Lower lobe of right lung (tissue), 2 donors: ENCODE data around the gene F11R. TPM values are rescaled to one million over a fixed set of nuclear protein-coding genes. Genes with fewer than 3 reads are reported as not detected.
"Not testable (repeated sequence)": the region's sequence is repeated elsewhere in the genome, so short reads cannot be mapped to it uniquely, and the experiment has no call there.

Experiments used
- ATAC-seq, 2 donors: fragments of 200-7000 bp; cut with Tn5 transposase; one replicate each; pipeline ENCODE4 v1.9.1; 2020 to 2022; ENCODE audit warnings: mild to moderate bottlenecking in 2 of 2, moderate library complexity in 2 of 2
- DNase-seq: peaks from one replicate; pipeline ENCODE4 v3.0.0-alpha.2; 2020
- H3K27ac ChIP-seq: fragments of 200-600 bp; one replicate; pipeline ENCODE4 v1.8.0; 2022
- H3K27me3 ChIP-seq: fragments of 200-600 bp; one replicate; pipeline ENCODE4 v1.8.0; 2022; ENCODE audit warnings: low read depth
- H3K36me3 ChIP-seq: fragments of 200-600 bp; one replicate; pipeline ENCODE4 v1.8.0; 2022; ENCODE audit warnings: mild to moderate bottlenecking
- H3K4me1 ChIP-seq: fragments of 200-600 bp; one replicate; pipeline ENCODE4 v1.8.0; 2022
- H3K4me3 ChIP-seq: fragments of 200-600 bp; one replicate; pipeline ENCODE4 v1.8.0; 2022; ENCODE audit warnings: mild to moderate bottlenecking
- H3K9me3 ChIP-seq: fragments of 200-600 bp; one replicate; pipeline ENCODE4 v1.8.0; 2022
- CTCF ChIP-seq: fragments of 200-600 bp; IDR thresholded peaks from one replicate; pipeline ENCODE4 v1.8.0; 2022; ENCODE audit warnings: antibody characterized with exemption, mild to moderate bottlenecking
- intact Hi-C: fragments of 100-400 bp; cut with DNase I; formaldehyde crosslinking; loops from one replicate; pipeline ENCODE4 v1.11.0; 2022
- total RNA-seq: library from RNA; stranded (reverse); fragmentation: NEBNext Ultra II Directional; extraction: Animal tissue kit (Norgen Biotek cat#: 25700); gene quantifications from one replicate; pipeline ENCODE4 v1.2.1, GENCODE V29; 2021
- donor health status: DM: no; HTN: yes; CAD: no; lungs with severe emphysema.

Gene F11R
- total RNA-seq, 1 donor from 2014 or later = 162 TPM

DNA sequence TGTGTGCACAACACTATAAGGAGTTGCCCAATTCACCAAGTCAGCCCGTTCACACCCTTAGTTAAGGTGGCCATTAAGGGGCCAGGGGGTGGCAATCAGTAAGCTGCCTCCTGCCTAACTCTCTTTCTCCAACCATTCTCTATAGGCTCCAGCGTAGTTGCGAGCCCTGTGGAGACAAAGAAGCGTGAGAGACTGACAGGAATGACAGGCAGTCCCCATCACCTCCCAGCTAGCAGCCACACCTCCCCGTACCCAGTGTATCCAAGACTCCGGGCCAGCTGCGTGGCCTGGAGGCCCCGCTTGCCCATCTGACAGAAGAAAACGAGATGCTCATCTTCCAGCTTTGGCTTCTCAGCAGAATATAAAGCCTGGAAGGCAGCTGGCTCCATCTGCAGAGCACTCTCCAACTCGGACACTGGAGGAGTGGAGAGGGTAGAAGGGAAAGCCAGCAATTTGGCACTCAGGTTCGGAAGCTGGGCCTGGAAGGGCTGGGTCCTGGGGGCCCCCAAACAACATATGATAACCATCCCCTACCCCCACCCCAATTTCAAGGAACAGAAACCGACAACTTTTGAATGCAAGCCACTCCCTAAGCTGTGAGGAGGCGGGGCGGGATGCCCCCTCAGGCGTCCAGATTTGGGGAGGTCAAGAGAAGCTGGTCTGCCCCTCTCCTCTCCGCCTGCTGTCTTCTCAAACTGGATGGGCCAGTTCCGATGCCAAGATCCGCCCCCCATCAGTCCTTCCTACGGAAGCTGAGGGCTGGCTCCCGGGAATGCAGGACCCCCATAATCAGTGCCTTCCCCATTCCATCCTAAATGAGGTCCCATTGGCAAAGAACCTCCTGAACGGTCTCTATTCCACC lies 16.9 kb upstream of the F11R start:
- Histone ChIP-seq H3K9me3 (no peaks in the 10 kb centered on the region), H3K27ac (peak overlapping the region; percentile 80), H3K27me3 (no peaks in the 10 kb centered on the region), H3K36me3 (peaks cover 43% of the 10 kb centered on the region), H3K4me1 (peaks cover 28% of the 10 kb centered on the region), H3K4me3 (peak overlapping the region; percentile 67)
- ATAC-seq (peak; percentile 36 to 65), DNase-seq (peak; percentile 60)
- intact Hi-C loops = no loop called here
- TF ChIP-seq CTCF = no peak

DNA sequence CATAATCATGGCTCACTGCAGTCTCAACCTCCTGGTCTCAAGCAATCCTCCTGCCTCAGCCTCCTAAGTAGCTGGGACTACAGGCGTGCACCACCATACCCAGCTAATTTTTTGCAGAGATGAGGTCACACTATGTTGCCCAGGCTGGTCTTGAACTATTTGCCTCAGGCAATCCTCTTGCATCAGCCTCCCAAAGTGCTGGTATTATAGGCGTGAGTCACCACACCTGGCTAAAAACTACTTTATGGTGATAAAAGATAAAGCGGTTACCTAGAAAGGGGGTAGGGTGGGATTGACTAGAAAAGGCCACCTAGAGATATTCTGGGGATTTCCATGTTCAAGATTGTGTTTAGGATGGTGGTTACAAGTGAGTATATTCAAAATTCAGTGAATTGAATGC lies 12.8 kb upstream of the F11R start:
- peaks cover 2% of the 10 kb centered on the region for H3K36me3 ChIP-seq
- DNase-seq = no peak
- no peaks in the 10 kb centered on the region for H3K27me3 ChIP-seq
- H3K4me1 ChIP-seq = peaks cover 15% of the 10 kb centered on the region
- H3K27ac ChIP-seq = no peak overlapping the region
- no peaks in the 10 kb centered on the region for H3K9me3 ChIP-seq
- no peak for ATAC-seq
- intact Hi-C loops = no loop called here
- H3K4me3 ChIP-seq = no peak overlapping the region
- no peak for TF ChIP-seq CTCF

GRCh38 chr1:161032409-161032808 lies 11.5 kb upstream of the F11R start:
- Histone ChIP-seq H3K4me1 (peaks cover 5% of the 10 kb centered on the region), H3K27ac (no peak overlapping the region), H3K9me3 (no peaks in the 10 kb centered on the region), H3K27me3 (no peaks in the 10 kb centered on the region), H3K4me3 (no peak overlapping the region), H3K36me3 (no peaks in the 10 kb centered on the region)
- ATAC-seq (peak in 1 of 2 donors; percentile 7), DNase-seq (no peak)
- no peak for TF ChIP-seq CTCF
- intact Hi-C loops = no loop called here

- intact Hi-C loops = no loop called here
- ATAC-seq (no peak), DNase-seq (no peak)
- Histone ChIP-seq H3K27me3 (no peaks in the 10 kb centered on the region), H3K4me3 (no peak overlapping the region), H3K27ac (no peak overlapping the region), H3K9me3 (no peaks in the 10 kb centered on the region), H3K36me3 (no peaks in the 10 kb centered on the region), H3K4me1 (peaks cover 5% of the 10 kb centered on the region)
- TF ChIP-seq CTCF = no peak
Observed at GRCh38 chr1:161031874-161032273, 10.9 kb upstream of the F11R start.

DNA sequence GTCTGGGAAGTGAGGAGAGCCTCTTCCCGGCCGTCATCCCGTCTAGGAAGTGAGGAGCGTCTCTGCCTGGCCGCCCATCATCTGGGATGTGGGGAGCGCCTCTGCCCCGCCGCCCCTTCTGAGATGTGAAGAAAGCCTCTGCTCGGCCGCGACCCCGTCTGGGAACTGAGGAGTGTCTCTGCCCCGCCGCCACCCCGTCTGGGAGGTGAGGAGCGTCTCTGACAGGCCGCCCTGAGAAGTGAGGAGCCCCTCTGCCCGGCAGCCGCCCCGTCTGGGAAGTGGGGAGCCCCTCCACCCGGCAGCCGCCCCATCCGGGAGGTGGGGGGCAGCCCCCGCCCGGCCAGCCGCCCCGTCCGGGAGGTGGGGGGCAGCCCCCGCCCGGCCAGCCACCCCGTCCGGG lies 8.5 kb upstream of the F11R start:
- H3K27me3 ChIP-seq, H3K36me3 ChIP-seq, H3K4me3 ChIP-seq, intact Hi-C loops, H3K27ac ChIP-seq, H3K9me3 ChIP-seq, H3K4me1 ChIP-seq, ATAC-seq, DNase-seq: not testable (repeated sequence)

DNA sequence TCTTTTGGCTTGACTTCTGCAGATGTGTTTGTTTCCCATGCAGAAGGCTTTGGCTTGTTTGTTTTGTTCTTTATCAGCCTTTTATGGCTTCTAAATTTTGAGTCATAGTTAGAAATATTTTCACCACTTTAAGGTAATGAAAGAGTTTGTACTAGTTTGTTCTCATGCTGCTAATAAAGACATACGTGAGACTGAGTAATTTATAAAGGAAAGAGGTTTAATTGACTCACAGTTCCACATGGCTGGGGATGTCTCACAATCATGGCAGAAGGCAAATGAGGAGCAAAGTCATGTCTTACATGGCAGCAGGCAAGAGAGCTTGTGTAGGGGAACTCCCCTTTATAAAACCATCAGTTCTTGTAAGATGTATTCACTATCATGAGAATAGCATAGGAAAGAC lies 6.0 kb upstream of the F11R start:
- intact Hi-C loops, H3K4me3 ChIP-seq, H3K27me3 ChIP-seq, H3K36me3 ChIP-seq, DNase-seq, ATAC-seq, H3K27ac ChIP-seq, H3K9me3 ChIP-seq, H3K4me1 ChIP-seq: not testable (repeated sequence)

DNA sequence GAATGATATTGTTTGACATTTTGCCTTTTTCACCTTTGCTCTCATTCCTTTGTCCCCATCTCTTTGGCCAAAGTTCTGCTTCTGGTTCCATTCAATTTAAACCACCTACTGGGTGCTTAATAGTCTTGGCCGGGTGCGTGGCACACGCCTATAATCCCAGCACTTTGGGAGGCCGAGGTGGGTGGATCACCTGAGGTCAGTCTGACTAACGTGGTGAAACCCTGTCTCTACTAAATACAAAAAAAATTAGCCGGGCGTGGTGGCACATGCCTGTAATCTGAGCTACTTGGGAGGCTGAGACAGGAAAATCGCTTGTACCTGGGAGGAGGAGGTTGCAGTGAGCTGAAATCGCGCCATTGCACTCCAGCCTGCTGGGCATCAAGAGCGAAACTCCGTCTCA lies 1.5 kb upstream of the F11R start:
- ATAC-seq, H3K27ac ChIP-seq, H3K9me3 ChIP-seq, H3K4me3 ChIP-seq, H3K36me3 ChIP-seq, H3K27me3 ChIP-seq, DNase-seq, intact Hi-C loops: not testable (repeated sequence)
- H3K4me1 ChIP-seq = peaks cover 32% of the 10 kb centered on the region
